Upper lobe of right lung (tissue), 1 donor: ENCODE data around the gene DRC7. TPM values are rescaled to one million over a fixed set of nuclear protein-coding genes. Genes with fewer than 3 reads are reported as not detected.
A peak's percentile ranks its signal among the peaks of the same experiment; 100 is the strongest.

ENCODE experiments used
- ATAC-seq: fragments of 200-7000 bp; cut with Tn5 transposase; one replicate; pipeline ENCODE4 v1.9.1; 2020; ENCODE audit warnings: mild to moderate bottlenecking, moderate library complexity
- DNase-seq: peaks from one replicate; pipeline ENCODE4 v3.0.0-alpha.2; 2020
- H3K27ac ChIP-seq: fragments of 200-600 bp; one replicate; pipeline ENCODE4 v1.8.0; 2022
- H3K27me3 ChIP-seq: fragments of 200-600 bp; one replicate; pipeline ENCODE4 v1.8.0; 2022; ENCODE audit warnings: mild to moderate bottlenecking
- H3K36me3 ChIP-seq: fragments of 200-600 bp; one replicate; pipeline ENCODE4 v1.8.0; 2022
- H3K4me1 ChIP-seq: fragments of 200-600 bp; one replicate; pipeline ENCODE4 v1.8.0; 2022
- H3K4me3 ChIP-seq: fragments of 200-600 bp; one replicate; pipeline ENCODE4 v1.8.0; 2022; ENCODE audit warnings: mild to moderate bottlenecking
- H3K9me3 ChIP-seq: fragments of 200-600 bp; one replicate; pipeline ENCODE4 v1.8.0; 2022
- CTCF ChIP-seq: fragments of 200-600 bp; IDR thresholded peaks from one replicate; pipeline ENCODE4 v1.8.0; 2022; ENCODE audit warnings: antibody characterized with exemption
- intact Hi-C: fragments of 100-400 bp; cut with DNase I; formaldehyde crosslinking; loops from one replicate; pipeline ENCODE4 v1.11.0; 2022
- total RNA-seq: library from RNA; stranded (reverse); fragmentation: NEBNext Ultra II Directional; extraction: Animal tissue kit (Norgen Biotek cat#: 25700); gene quantifications from one replicate; pipeline ENCODE4 v1.2.1, GENCODE V29; 2021
- donor health status: DM: no; HTN: yes; CAD: no; lungs with severe emphysema.

DRC7 gene
- total RNA-seq, 1 donor from 2014 or later = not detected

GRCh38 chr16:57755061-57755684 is 60.6 kb downstream of the DRC7 start:
- no peak for TF ChIP-seq CTCF
- Histone ChIP-seq H3K27ac (no peak overlapping the region), H3K36me3 (peaks cover 27% of the 10 kb centered on the region), H3K4me3 (no peak overlapping the region), H3K4me1 (peaks cover 8% of the 10 kb centered on the region), H3K9me3 (no peaks in the 10 kb centered on the region), H3K27me3 (no peaks in the 10 kb centered on the region)
- ATAC-seq (no peak), DNase-seq (no peak)
- intact Hi-C loops = loop anchor here (5.0 kb wide), 1 partner anchor 107 kb away; no protein-coding TSS in a partner anchor

GRCh38 chr16:57755726-57756423 is 61.3 kb downstream of the DRC7 start:
- no peak overlapping the region for H3K27ac ChIP-seq
- no peak for DNase-seq

GRCh38 chr16:57756424-57757325 is 62.1 kb downstream of the DRC7 start:
- Histone ChIP-seq H3K27me3 (no peaks in the 10 kb centered on the region), H3K4me3 (no peak overlapping the region), H3K4me1 (peaks cover 8% of the 10 kb centered on the region), H3K27ac (no peak overlapping the region), H3K9me3 (no peaks in the 10 kb centered on the region), H3K36me3 (peaks cover 34% of the 10 kb centered on the region)
- ATAC-seq = no peak
- no peak for DNase-seq
- TF ChIP-seq CTCF = no peak
- intact Hi-C loops = loop anchor here (5.0 kb wide), 1 partner anchor 106 kb away; no protein-coding TSS in a partner anchor

More at GRCh38 chr16:57755726-57756423, 61.3 kb downstream of the DRC7 start:
- H3K27me3 ChIP-seq = no peaks in the 10 kb centered on the region
- intact Hi-C loops = loop anchor here (5.0 kb wide), 1 partner anchor 106 kb away; no protein-coding TSS in a partner anchor
- no peak overlapping the region for H3K4me3 ChIP-seq
- H3K9me3 ChIP-seq = no peaks in the 10 kb centered on the region
- no peak for ATAC-seq
- peaks cover 8% of the 10 kb centered on the region for H3K4me1 ChIP-seq
- H3K36me3 ChIP-seq = peaks cover 33% of the 10 kb centered on the region
- TF ChIP-seq CTCF = no peak

- no peaks in the 10 kb centered on the region for H3K9me3 ChIP-seq
- intact Hi-C loops = loop anchor here (5.0 kb wide), 1 partner anchor 105 kb away; no protein-coding TSS in a partner anchor
- peak; percentile 91 for ATAC-seq
- TF ChIP-seq CTCF = peak; percentile 99
- H3K27me3 ChIP-seq = no peaks in the 10 kb centered on the region
- H3K4me1 ChIP-seq = peaks cover 8% of the 10 kb centered on the region
- DNase-seq = peak; percentile 93
- H3K36me3 ChIP-seq = peaks cover 29% of the 10 kb centered on the region
- no peak overlapping the region for H3K4me3 ChIP-seq
- peak overlapping the region; percentile 30 for H3K27ac ChIP-seq
Observed at GRCh38 chr16:57757326-57757786, 62.8 kb downstream of the DRC7 start.

- Histone ChIP-seq H3K9me3 (no peaks in the 10 kb centered on the region), H3K36me3 (peaks cover 29% of the 10 kb centered on the region), H3K4me1 (peaks cover 8% of the 10 kb centered on the region), H3K27ac (peak overlapping the region; percentile 30), H3K4me3 (no peak overlapping the region), H3K27me3 (no peaks in the 10 kb centered on the region)
- no peak for ATAC-seq
- no peak for TF ChIP-seq CTCF
- intact Hi-C loops = loop anchor here (5.0 kb wide), 1 partner anchor 104 kb away; no protein-coding TSS in a partner anchor
- DNase-seq = no peak
Observed at GRCh38 chr16:57757883-57758282, 63.3 kb downstream of the DRC7 start.
